ENCODE measurements around the gene NINJ2.

- no peak for TF ChIP-seq CTCF (IDR thresholded peaks at IDR 0.05)
- TF ChIP-seq EP300 (IDR thresholded peaks at IDR 0.05), result no peak
- no peak for TF ChIP-seq POLR2A (IDR thresholded peaks at IDR 0.05)
- no peak for TF ChIP-seq POLR2AphosphoS5 (IDR thresholded peaks at IDR 0.05)
Measured at GRCh38 chr12:659090-659683, 4.1 kb downstream of the NINJ2 start.

All from sigmoid colon (tissue), 4 donors.